T-cell (primary cell): ENCODE data around the gene DISP2. TPM values are rescaled to one million over a fixed set of nuclear protein-coding genes. Genes with fewer than 3 reads are reported as not detected.

Source experiments
- ATAC-seq, 4 experiments: fragments of 200-7000 bp in 3 of 4; fragments of 150-1000 bp in 1 of 4; cut with Tn5 transposase; replicated peaks in 1 of 4; 1 replicate in 3 of 4; 2 replicates in 1 of 4; pipeline ENCODE4 v1.10.0; 2021; ENCODE audit warnings: moderate library complexity in 3 of 4, mild to moderate bottlenecking in 2 of 4, moderate number of reproducible peaks in 1 of 4
- CTCF ChIA-PET, 2 donors: fragments of 300-600 bp; sonication (Branson Sonifier 250); formaldehyde crosslinking; loops; one replicate each; lab custom pipeline; 2022; ENCODE audit warnings: antibody characterized with exemption in 2 of 2; lab: Charles Lee
- POLR2A ChIA-PET, 2 donors: fragments of 300-600 bp; sonication (Branson Sonifier 250); formaldehyde crosslinking; loops; one replicate each; lab custom pipeline; 2022; ENCODE audit warnings: antibody characterized with exemption in 2 of 2; lab: Charles Lee
- DNase-seq, 35 experiments: peaks; one replicate each; pipeline versions ENCODE4 v3.0.0 to v3.0.0-alpha.2; 2013 to 2023
- H3K27ac ChIP-seq: one replicate; pipeline ENCODE4 v1.5.1; 2013; ENCODE audit warnings: low read length
- H3K27me3 ChIP-seq, 2 experiments: replicated peaks in 1 of 2; 1 replicate in 1 of 2; 2 replicates in 1 of 2; pipeline versions ENCODE4 v1.6.1 to v1.7.0; 2013; ENCODE audit warnings: low read length in 1 of 2, mixed read lengths in 1 of 2; ENCODE audit not compliant: control insufficient read depth in 2 of 2, insufficient read depth in 2 of 2; ENCODE audit errors: extremely low read depth in 1 of 2
- H3K36me3 ChIP-seq, 2 donors: 1 replicate in 1 of 2; 2 replicates in 1 of 2; pipeline versions ENCODE4 v1.6.1 to v1.7.0; 2013; ENCODE audit warnings: low read length in 1 of 2; ENCODE audit not compliant: control insufficient read depth in 2 of 2, insufficient read depth in 1 of 2; ENCODE audit errors: extremely low read depth in 1 of 2
- H3K4me1 ChIP-seq, 2 experiments: 1 replicate in 1 of 2; 2 replicates in 1 of 2; pipeline versions ENCODE4 v1.6.1 to v1.7.0; 2013; ENCODE audit warnings: low read length in 2 of 2, mixed read lengths in 1 of 2; ENCODE audit not compliant: insufficient read depth in 2 of 2, control insufficient read depth in 1 of 2; ENCODE audit errors: extremely low read depth in 1 of 2
- H3K4me3 ChIP-seq, 2 donors: 1 replicate in 1 of 2; 2 replicates in 1 of 2; pipeline versions ENCODE4 v1.5.1 to v1.7.0; 2013; ENCODE audit warnings: mild to moderate bottlenecking in 2 of 2, low read length in 1 of 2, moderate library complexity in 1 of 2; ENCODE audit not compliant: control insufficient read depth in 1 of 2; ENCODE audit errors: extremely low read depth in 1 of 2
- H3K9me3 ChIP-seq: 2 replicates; pipeline ENCODE4 v1.7.0; 2013
- H3K27ac Mint-ChIP-seq, 2 donors: one replicate each; pipeline ENCODE4 v1.8.0; 2020 to 2021; ENCODE audit warnings: mild to moderate bottlenecking in 2 of 2, mixed read lengths in 2 of 2
- H3K27me3 Mint-ChIP-seq, 2 donors: one replicate each; pipeline ENCODE4 v1.8.0; 2021 to 2022; ENCODE audit warnings: mixed read lengths in 2 of 2
- H3K36me3 Mint-ChIP-seq: one replicate; pipeline ENCODE4 v1.8.0; 2021; ENCODE audit warnings: mixed read lengths
- H3K4me1 Mint-ChIP-seq, 3 donors: one replicate each; pipeline ENCODE4 v1.8.0; 2020 to 2022; ENCODE audit warnings: mixed read lengths in 3 of 3, mild to moderate bottlenecking in 1 of 3
- H3K4me3 Mint-ChIP-seq, 3 donors: one replicate each; pipeline ENCODE4 v1.8.0; 2020 to 2022; ENCODE audit warnings: mild to moderate bottlenecking in 3 of 3, mixed read lengths in 3 of 3, moderate library complexity in 3 of 3
- H3K9me3 Mint-ChIP-seq, 3 donors: one replicate each; pipeline ENCODE4 v1.8.0; 2020 to 2022; ENCODE audit warnings: mixed read lengths in 3 of 3
- WGBS: methylation state at CpG from one replicate; pipeline ENCODE4 v1.1.5; 2013; ENCODE audit warnings: missing lambda C conversion rate; ENCODE audit not compliant: insufficient coverage; 5-methylcytosine and 5-hydroxymethylcytosine counted together
- total RNA-seq, 35 experiments: library from RNA in 6 of 35; stranded (reverse) in 6 of 35; fragments of 120-200 nt in 1 of 35; gene quantifications; one replicate each; pipeline versions ENCODE4 v1.2.1 to v1.2.4 and lab custom pipeline; 2013 to 2026

The DISP2 gene
- total RNA-seq, 5 donors from 2014 or later (not counting 1 experiment from before 2014, with no cell fraction given): 0.03 to 1.4 (median 0.18) TPM

GRCh38 chr15:40369971-40370370, 12.0 kb downstream of the DISP2 start:
- no peak overlapping the region for H3K27ac Mint-ChIP-seq
- POLR2A ChIA-PET: interaction anchor here in 1 of 2 donors (0.6 to 1.0 kb wide), 2 partner anchors 12 to 315 kb away, joined by 3 read pairs; partner anchors contain the start of gene KNSTRN
- WGBS: 92% methylated on average over 12 of the region's 13 CpGs

GRCh38 chr15:40372981-40373380, 15.0 kb downstream of the DISP2 start:
- ATAC-seq: no peak
- POLR2A ChIA-PET: no interaction called here

More at GRCh38 chr15:40369971-40370370, 12.0 kb downstream of the DISP2 start:
- H3K27me3 Mint-ChIP-seq: no peaks in the 10 kb centered on the region
- CTCF ChIA-PET: no interaction called here
- no peaks in the 10 kb centered on the region for H3K9me3 Mint-ChIP-seq
- Histone ChIP-seq H3K4me1 (peaks cover 8 to 35% of the 10 kb centered on the region in 2 experiments), H3K36me3 (no peaks in the 10 kb centered on the region), H3K27ac (no peak overlapping the region), H3K4me3 (no peak overlapping the region), H3K9me3 (no peaks in the 10 kb centered on the region), H3K27me3 (no peaks in the 10 kb centered on the region)
- ATAC-seq (no peak), DNase-seq (no peak)
- H3K4me1 Mint-ChIP-seq: peaks cover 11 to 26% (median 22%) of the 10 kb centered on the region in 3 donors
- H3K4me3 Mint-ChIP-seq: no peak overlapping the region
- no peaks in the 10 kb centered on the region for H3K36me3 Mint-ChIP-seq

GRCh38 chr15:40377606-40378005, 19.6 kb downstream of the DISP2 start:
- no peak overlapping the region for H3K4me3 ChIP-seq
- H3K4me1 Mint-ChIP-seq: peaks cover 3% of the 10 kb centered on the region in 3 donors
- WGBS: no CpG with 5 or more reads among the region's 3 CpGs
- H3K36me3 Mint-ChIP-seq: no peaks in the 10 kb centered on the region
- no peak overlapping the region for H3K27ac Mint-ChIP-seq
- DNase-seq (no peak), ATAC-seq (no peak)
- CTCF ChIA-PET: no interaction called here
- H3K27me3 ChIP-seq: no peaks in the 10 kb centered on the region
- H3K36me3 ChIP-seq: no peaks in the 10 kb centered on the region
- POLR2A ChIA-PET: no interaction called here
- no peaks in the 10 kb centered on the region for H3K9me3 ChIP-seq
- H3K27ac ChIP-seq: no peak overlapping the region
- H3K9me3 Mint-ChIP-seq: no peaks in the 10 kb centered on the region
- H3K27me3 Mint-ChIP-seq: no peaks in the 10 kb centered on the region
- H3K4me3 Mint-ChIP-seq: no peak overlapping the region
- H3K4me1 ChIP-seq: peaks cover 0 to 4% of the 10 kb centered on the region in 2 experiments

More at GRCh38 chr15:40372981-40373380, 15.0 kb downstream of the DISP2 start:
- 67% methylated on average over 2 of the region's 2 CpGs for WGBS
- CTCF ChIA-PET: no interaction called here
- peaks cover 0 to 3% (median 0%) of the 10 kb centered on the region in 3 donors for H3K4me1 Mint-ChIP-seq
- Histone ChIP-seq H3K4me1 (peaks cover 0 to 7% of the 10 kb centered on the region in 2 experiments), H3K27me3 (no peaks in the 10 kb centered on the region), H3K36me3 (no peaks in the 10 kb centered on the region), H3K27ac (no peak overlapping the region), H3K4me3 (no peak overlapping the region), H3K9me3 (no peaks in the 10 kb centered on the region)
- H3K4me3 Mint-ChIP-seq: no peak overlapping the region
- H3K27ac Mint-ChIP-seq: no peak overlapping the region
- H3K27me3 Mint-ChIP-seq: no peaks in the 10 kb centered on the region
- no peaks in the 10 kb centered on the region for H3K36me3 Mint-ChIP-seq
- H3K9me3 Mint-ChIP-seq: no peaks in the 10 kb centered on the region
- no peak for DNase-seq

- no peak for ATAC-seq
- peaks cover 3 to 16% of the 10 kb centered on the region in 2 experiments for H3K4me1 ChIP-seq
- no peak overlapping the region for H3K27ac ChIP-seq
- no peak overlapping the region for H3K4me3 ChIP-seq
- no peak overlapping the region for H3K4me3 Mint-ChIP-seq
- peaks cover 14 to 15% (median 14%) of the 10 kb centered on the region in 3 donors for H3K4me1 Mint-ChIP-seq
- H3K36me3 Mint-ChIP-seq: no peaks in the 10 kb centered on the region
- WGBS: no CpG with 5 or more reads among the region's 4 CpGs
- ChIA-PET CTCF (no interaction called here), POLR2A (no interaction called here)
- no peaks in the 10 kb centered on the region for H3K27me3 Mint-ChIP-seq
- H3K9me3 ChIP-seq: no peaks in the 10 kb centered on the region
- no peaks in the 10 kb centered on the region for H3K36me3 ChIP-seq
- H3K27ac Mint-ChIP-seq: no peak overlapping the region
- DNase-seq: no peak
- no peaks in the 10 kb centered on the region for H3K9me3 Mint-ChIP-seq
- no peaks in the 10 kb centered on the region for H3K27me3 ChIP-seq
Observed at GRCh38 chr15:40379374-40379773, 21.4 kb downstream of the DISP2 start.

- no peaks in the 10 kb centered on the region for H3K36me3 Mint-ChIP-seq
- no peaks in the 10 kb centered on the region for H3K9me3 Mint-ChIP-seq
- H3K4me3 ChIP-seq: no peak overlapping the region
- H3K4me1 ChIP-seq: peaks cover 3 to 16% of the 10 kb centered on the region in 2 experiments
- no peaks in the 10 kb centered on the region for H3K36me3 ChIP-seq
- H3K4me1 Mint-ChIP-seq: peaks cover 15 to 19% (median 18%) of the 10 kb centered on the region in 3 donors
- POLR2A ChIA-PET: no interaction called here
- DNase-seq: no peak
- H3K27me3 Mint-ChIP-seq: no peaks in the 10 kb centered on the region
- 51% methylated on average over 4 of the region's 4 CpGs for WGBS
- no peak overlapping the region for H3K27ac Mint-ChIP-seq
- H3K4me3 Mint-ChIP-seq: no peak overlapping the region
- ATAC-seq: no peak
- CTCF ChIA-PET: interaction anchor here in 1 of 2 donors (1.0 kb wide), 1 partner anchor 11 kb away, joined by 3 read pairs; no protein-coding TSS in a partner anchor
- H3K9me3 ChIP-seq: no peaks in the 10 kb centered on the region
- no peak overlapping the region for H3K27ac ChIP-seq
- no peaks in the 10 kb centered on the region for H3K27me3 ChIP-seq
Observed at GRCh38 chr15:40379853-40380252, 21.8 kb downstream of the DISP2 start.

GRCh38 chr15:40380636-40381035, 22.6 kb downstream of the DISP2 start:
- no peak overlapping the region for H3K27ac Mint-ChIP-seq

More at GRCh38 chr15:40380636-40381035, 22.6 kb downstream of the DISP2 start:
- Histone ChIP-seq H3K36me3 (no peaks in the 10 kb centered on the region), H3K4me3 (no peak overlapping the region), H3K9me3 (no peaks in the 10 kb centered on the region), H3K4me1 (peaks cover 3 to 16% of the 10 kb centered on the region in 2 experiments), H3K27me3 (no peaks in the 10 kb centered on the region), H3K27ac (no peak overlapping the region)
- Mint-ChIP-seq H3K36me3 (no peaks in the 10 kb centered on the region), H3K9me3 (no peaks in the 10 kb centered on the region), H3K27me3 (no peaks in the 10 kb centered on the region), H3K4me1 (peaks cover 15 to 24% (median 21%) of the 10 kb centered on the region in 3 donors), H3K4me3 (no peak overlapping the region)
- ChIA-PET CTCF (interaction anchor here in 1 of 2 donors (1.0 kb wide), 1 partner anchor 11 kb away, joined by 3 read pairs; no protein-coding TSS in a partner anchor), POLR2A (no interaction called here)
- no peak for ATAC-seq
- WGBS: 98% methylated on average over 6 of the region's 10 CpGs
- DNase-seq: no peak
